ENCODE results near the gene NRL.

- TF ChIP-seq CTCF (IDR thresholded peaks at IDR 0.05; ENCODE audit: low read depth, low read length, missing input control) (no peak), ZBTB33 (IDR thresholded peaks at IDR 0.05) (no peak), REST (IDR thresholded peaks at IDR 0.05) (no peak)
- TF ChIP-seq, protein P1, sequence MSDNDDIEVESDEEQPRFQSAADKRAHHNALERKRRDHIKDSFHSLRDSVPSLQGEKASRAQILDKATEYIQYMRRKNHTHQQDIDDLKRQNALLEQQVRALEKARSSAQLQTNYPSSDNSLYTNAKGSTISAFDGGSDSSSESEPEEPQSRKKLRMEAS (IDR thresholded peaks at IDR 0.05), result no peak
Observed at GRCh38 chr14:24102357-24103048, 12.2 kb downstream of the NRL start.
